SK-N-MC (cell line): ENCODE data around the gene ZNF827.

Experiments used
- DNase-seq: peaks from one replicate; pipeline ENCODE4 v3.0.0-alpha.2; 2011; ENCODE audit warnings: low read depth, low spot score
- H3K27ac ChIP-seq: fragments of 200-600 bp; sonication (generic); 2 replicates; pipeline ENCODE4 v1.5.1; 2016; ENCODE audit warnings: mixed run types
- H3K36me3 ChIP-seq: fragments of 200-600 bp; sonication (generic); 2 replicates; pipeline ENCODE4 v1.6.1; 2017; ENCODE audit warnings: antibody characterized with exemption, low read length, mixed read lengths; ENCODE audit not compliant: insufficient read depth
- H3K4me3 ChIP-seq: fragments of 200-600 bp; sonication (generic); 2 replicates; pipeline ENCODE4 v1.5.1; 2016
- H3K9ac ChIP-seq: fragments of 200-600 bp; sonication (generic); 2 replicates; pipeline ENCODE4 v1.8.0; 2017; ENCODE audit warnings: mixed run types, mixed read lengths; ENCODE audit not compliant: insufficient read length
- H3K9me3 ChIP-seq: fragments of 200-600 bp; sonication (generic); 2 replicates; pipeline ENCODE4 v1.6.1; 2017; ENCODE audit warnings: low read depth, mild to moderate bottlenecking, antibody characterized with exemption, low read length, moderate library complexity, mixed read lengths
- EZH2 ChIP-seq: fragments of 200-600 bp; sonication (generic); IDR thresholded peaks from one replicate; pipeline ENCODE4 v1.6.1; 2017; ENCODE audit warnings: antibody characterized with exemption
- FOXP2 ChIP-seq: optimal IDR thresholded peaks from 2 replicates; pipeline ENCODE3; 2011; ENCODE audit warnings: mild to moderate bottlenecking, moderate library complexity; ENCODE audit not compliant: insufficient read depth; ENCODE audit errors: extremely low read length, control extremely low read depth
- POLR2AphosphoS5 ChIP-seq: IDR thresholded peaks from 2 replicates; pipeline ENCODE4 v1.6.1; 2012; ENCODE audit warnings: mild to moderate bottlenecking, low read depth, low read length, borderline replicate concordance

Gene ZNF827

GRCh38 chr4:145860446-145860845 lies 78.2 kb downstream of the ZNF827 start:
- DNase-seq = no peak
- no peaks in the 10 kb centered on the region for H3K36me3 ChIP-seq
- no peak overlapping the region for H3K4me3 ChIP-seq
- no peak overlapping the region for H3K27ac ChIP-seq
- H3K9ac ChIP-seq = no peak overlapping the region
- H3K9me3 ChIP-seq = no peaks in the 10 kb centered on the region
- no peak for TF ChIP-seq EZH2
- TF ChIP-seq POLR2AphosphoS5 = no peak
- no peak for TF ChIP-seq FOXP2

GRCh38 chr4:145859926-145860325 lies 78.7 kb downstream of the ZNF827 start:
- no peak for DNase-seq

GRCh38 chr4:145859426-145859825 lies 79.2 kb downstream of the ZNF827 start:
- TF ChIP-seq FOXP2 (no peak), POLR2AphosphoS5 (no peak), EZH2 (no peak)
- Histone ChIP-seq H3K27ac (no peak overlapping the region), H3K4me3 (no peak overlapping the region), H3K9me3 (no peaks in the 10 kb centered on the region), H3K9ac (no peak overlapping the region), H3K36me3 (no peaks in the 10 kb centered on the region)
- DNase-seq = no peak

More at GRCh38 chr4:145859926-145860325, 78.7 kb downstream of the ZNF827 start:
- H3K27ac ChIP-seq = no peak overlapping the region
- no peak for TF ChIP-seq POLR2AphosphoS5
- no peak for TF ChIP-seq FOXP2
- TF ChIP-seq EZH2 = no peak
- H3K4me3 ChIP-seq = no peak overlapping the region
- H3K9ac ChIP-seq = no peak overlapping the region
- H3K36me3 ChIP-seq = no peaks in the 10 kb centered on the region
- no peaks in the 10 kb centered on the region for H3K9me3 ChIP-seq

- H3K9me3 ChIP-seq = no peaks in the 10 kb centered on the region
- no peak overlapping the region for H3K9ac ChIP-seq
- no peak for DNase-seq
- no peaks in the 10 kb centered on the region for H3K36me3 ChIP-seq
- H3K4me3 ChIP-seq = no peak overlapping the region
- no peak overlapping the region for H3K27ac ChIP-seq
- TF ChIP-seq EZH2 = no peak
- TF ChIP-seq FOXP2 = no peak
- no peak for TF ChIP-seq POLR2AphosphoS5
These were observed 86.3 kb downstream of the ZNF827 start for GRCh38 chr4:145852256-145852839.

- no peak overlapping the region for H3K4me3 ChIP-seq
- no peak overlapping the region for H3K27ac ChIP-seq
- no peak overlapping the region for H3K9ac ChIP-seq
- no peaks in the 10 kb centered on the region for H3K9me3 ChIP-seq
- H3K36me3 ChIP-seq = no peaks in the 10 kb centered on the region
- DNase-seq = no peak
- TF ChIP-seq FOXP2 (no peak), EZH2 (no peak), POLR2AphosphoS5 (no peak)
These were observed 87.0 kb downstream of the ZNF827 start for GRCh38 chr4:145851511-145852201.

GRCh38 chr4:145847764-145848163 lies 90.9 kb downstream of the ZNF827 start:
- no peak for DNase-seq
- Histone ChIP-seq H3K9me3 (no peaks in the 10 kb centered on the region), H3K9ac (no peak overlapping the region), H3K27ac (no peak overlapping the region), H3K36me3 (peaks cover 12% of the 10 kb centered on the region; the same call in 1 of the 2 replicates), H3K4me3 (no peak overlapping the region)
- TF ChIP-seq EZH2 (no peak), POLR2AphosphoS5 (no peak), FOXP2 (no peak)

GRCh38 chr4:145845118-145845517 lies 93.5 kb downstream of the ZNF827 start:
- Histone ChIP-seq H3K9ac (no peak overlapping the region), H3K9me3 (no peaks in the 10 kb centered on the region), H3K36me3 (peaks cover 23% of the 10 kb centered on the region; the same call in 1 of the 2 replicates), H3K27ac (no peak overlapping the region), H3K4me3 (no peak overlapping the region)
- no peak for DNase-seq
- TF ChIP-seq EZH2 (no peak), FOXP2 (no peak), POLR2AphosphoS5 (no peak)

GRCh38 chr4:145843639-145844038 lies 95.0 kb downstream of the ZNF827 start:
- Histone ChIP-seq H3K9ac (no peak overlapping the region), H3K4me3 (0 out of 2 replicates have a peak overlapping the region, but pooled peaks have one; percentile 14), H3K36me3 (peaks cover 23% of the 10 kb centered on the region; the same call in 1 of the 2 replicates), H3K9me3 (no peaks in the 10 kb centered on the region), H3K27ac (peak overlapping the region; percentile 69)
- no peak for DNase-seq
- no peak for TF ChIP-seq EZH2
- TF ChIP-seq POLR2AphosphoS5 = no peak
- no peak for TF ChIP-seq FOXP2

GRCh38 chr4:145843148-145843547 lies 95.5 kb downstream of the ZNF827 start:
- no peaks in the 10 kb centered on the region for H3K9me3 ChIP-seq
- no peak; the same call in 1 of the 2 replicates for TF ChIP-seq POLR2AphosphoS5
- TF ChIP-seq EZH2 = no peak
- no peak for TF ChIP-seq FOXP2
- DNase-seq = peak; percentile 89
- 0 out of 2 replicates have a peak overlapping the region, but pooled peaks have one; percentile 14 for H3K4me3 ChIP-seq
- H3K27ac ChIP-seq = peak overlapping the region; percentile 69
- no peak overlapping the region for H3K9ac ChIP-seq
- peaks cover 23% of the 10 kb centered on the region; the same call in 1 of the 2 replicates for H3K36me3 ChIP-seq
